ENCODE data around the gene NKG7.

NKG7 gene

GRCh38 chr19:51331193-51331592 is 41.3 kb downstream of the NKG7 start:
- H2AFZ ChIP-seq (ENCODE audit: low read depth, low read length), result no peak overlapping the region
- H3K4me1 ChIP-seq (ENCODE audit: low read length), result no peaks in the 10 kb centered on the region

GRCh38 chr19:51330366-51330765 is 42.1 kb downstream of the NKG7 start:
- Histone ChIP-seq H3K79me2 (ENCODE audit: low read length) (no peaks in the 10 kb centered on the region), H4K20me1 (ENCODE audit: insufficient read depth, low read length) (no peaks in the 10 kb centered on the region), H3K4me3 (ENCODE audit: low read length) (no peak overlapping the region), H3K4me1 (ENCODE audit: low read length) (no peaks in the 10 kb centered on the region), H3K4me2 (ENCODE audit: low read length) (no peak overlapping the region), H3K9me3 (ENCODE audit: insufficient read depth, low read length) (no peaks in the 10 kb centered on the region), H3K36me3 (replicated peaks; ENCODE audit: low read depth, low read length) (no peaks in the 10 kb centered on the region), H3K27ac (ENCODE audit: low read length) (no peak overlapping the region), H3K27me3 (ENCODE audit: low read depth, low read length) (no peaks in the 10 kb centered on the region), H3K9ac (ENCODE audit: low read length) (no peak overlapping the region), H2AFZ (ENCODE audit: low read depth, low read length) (no peak overlapping the region)
- TF ChIP-seq, protein P1, sequence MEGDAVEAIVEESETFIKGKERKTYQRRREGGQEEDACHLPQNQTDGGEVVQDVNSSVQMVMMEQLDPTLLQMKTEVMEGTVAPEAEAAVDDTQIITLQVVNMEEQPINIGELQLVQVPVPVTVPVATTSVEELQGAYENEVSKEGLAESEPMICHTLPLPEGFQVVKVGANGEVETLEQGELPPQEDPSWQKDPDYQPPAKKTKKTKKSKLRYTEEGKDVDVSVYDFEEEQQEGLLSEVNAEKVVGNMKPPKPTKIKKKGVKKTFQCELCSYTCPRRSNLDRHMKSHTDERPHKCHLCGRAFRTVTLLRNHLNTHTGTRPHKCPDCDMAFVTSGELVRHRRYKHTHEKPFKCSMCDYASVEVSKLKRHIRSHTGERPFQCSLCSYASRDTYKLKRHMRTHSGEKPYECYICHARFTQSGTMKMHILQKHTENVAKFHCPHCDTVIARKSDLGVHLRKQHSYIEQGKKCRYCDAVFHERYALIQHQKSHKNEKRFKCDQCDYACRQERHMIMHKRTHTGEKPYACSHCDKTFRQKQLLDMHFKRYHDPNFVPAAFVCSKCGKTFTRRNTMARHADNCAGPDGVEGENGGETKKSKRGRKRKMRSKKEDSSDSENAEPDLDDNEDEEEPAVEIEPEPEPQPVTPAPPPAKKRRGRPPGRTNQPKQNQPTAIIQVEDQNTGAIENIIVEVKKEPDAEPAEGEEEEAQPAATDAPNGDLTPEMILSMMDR (IDR thresholded peaks at IDR 0.05; ENCODE audit: low read depth, low read length), result no peak
- TF ChIP-seq EZH2phosphoT487 (IDR thresholded peaks at IDR 0.05; ENCODE audit: low read depth), result no peak

More at GRCh38 chr19:51331193-51331592, 41.3 kb downstream of the NKG7 start:
- Histone ChIP-seq H3K27ac (ENCODE audit: low read length) (no peak overlapping the region), H3K36me3 (replicated peaks; ENCODE audit: low read depth, low read length) (no peaks in the 10 kb centered on the region), H3K79me2 (ENCODE audit: low read length) (no peaks in the 10 kb centered on the region), H4K20me1 (ENCODE audit: insufficient read depth, low read length) (no peaks in the 10 kb centered on the region), H3K4me3 (ENCODE audit: low read length) (no peak overlapping the region), H3K27me3 (ENCODE audit: low read depth, low read length) (no peaks in the 10 kb centered on the region), H3K9ac (ENCODE audit: low read length) (no peak overlapping the region), H3K4me2 (ENCODE audit: low read length) (no peak overlapping the region), H3K9me3 (ENCODE audit: insufficient read depth, low read length) (no peaks in the 10 kb centered on the region)
- TF ChIP-seq EZH2phosphoT487 (IDR thresholded peaks at IDR 0.05; ENCODE audit: low read depth), result no peak
- TF ChIP-seq, protein P1 (IDR thresholded peaks at IDR 0.05; ENCODE audit: low read depth, low read length), result no peak

DNA sequence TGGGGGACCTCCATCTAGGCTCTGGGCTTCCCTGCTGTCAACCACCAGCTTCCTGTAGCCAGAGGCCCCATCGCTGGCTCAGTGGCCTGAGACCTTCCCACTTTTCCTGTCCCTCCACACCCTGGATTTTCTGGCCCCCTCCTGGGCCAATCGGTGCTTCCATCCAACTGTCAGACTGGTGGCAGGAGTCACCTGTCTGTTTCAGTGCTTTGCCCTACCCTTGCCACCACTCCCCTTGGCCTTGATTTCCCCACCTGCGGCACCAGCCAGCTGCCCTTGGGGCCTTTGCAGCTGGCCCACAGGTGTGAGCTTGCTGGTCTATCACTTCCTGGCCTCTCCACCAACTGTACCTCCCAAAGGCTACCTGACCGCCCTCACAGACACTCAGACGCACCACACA is 43.0 kb downstream of the NKG7 start:
- no peak overlapping the region for H3K4me2 ChIP-seq (ENCODE audit: low read length)
- TF ChIP-seq, protein P1 (IDR thresholded peaks at IDR 0.05; ENCODE audit: low read depth, low read length), result no peak
- TF ChIP-seq EZH2phosphoT487 (IDR thresholded peaks at IDR 0.05; ENCODE audit: low read depth), result no peak
- H3K9ac ChIP-seq (ENCODE audit: low read length), result no peak overlapping the region
- H3K4me1 ChIP-seq (ENCODE audit: low read length), result no peaks in the 10 kb centered on the region
- H3K4me3 ChIP-seq (ENCODE audit: low read length), result no peak overlapping the region
- no peaks in the 10 kb centered on the region for H3K36me3 ChIP-seq (replicated peaks; ENCODE audit: low read depth, low read length)
- H3K27ac ChIP-seq (ENCODE audit: low read length), result no peak overlapping the region
- H4K20me1 ChIP-seq (ENCODE audit: insufficient read depth, low read length), result no peaks in the 10 kb centered on the region
- no peaks in the 10 kb centered on the region for H3K27me3 ChIP-seq (ENCODE audit: low read depth, low read length)
- no peaks in the 10 kb centered on the region for H3K79me2 ChIP-seq (ENCODE audit: low read length)
- H2AFZ ChIP-seq (ENCODE audit: low read depth, low read length), result no peak overlapping the region
- no peaks in the 10 kb centered on the region for H3K9me3 ChIP-seq (ENCODE audit: insufficient read depth, low read length)

DNA sequence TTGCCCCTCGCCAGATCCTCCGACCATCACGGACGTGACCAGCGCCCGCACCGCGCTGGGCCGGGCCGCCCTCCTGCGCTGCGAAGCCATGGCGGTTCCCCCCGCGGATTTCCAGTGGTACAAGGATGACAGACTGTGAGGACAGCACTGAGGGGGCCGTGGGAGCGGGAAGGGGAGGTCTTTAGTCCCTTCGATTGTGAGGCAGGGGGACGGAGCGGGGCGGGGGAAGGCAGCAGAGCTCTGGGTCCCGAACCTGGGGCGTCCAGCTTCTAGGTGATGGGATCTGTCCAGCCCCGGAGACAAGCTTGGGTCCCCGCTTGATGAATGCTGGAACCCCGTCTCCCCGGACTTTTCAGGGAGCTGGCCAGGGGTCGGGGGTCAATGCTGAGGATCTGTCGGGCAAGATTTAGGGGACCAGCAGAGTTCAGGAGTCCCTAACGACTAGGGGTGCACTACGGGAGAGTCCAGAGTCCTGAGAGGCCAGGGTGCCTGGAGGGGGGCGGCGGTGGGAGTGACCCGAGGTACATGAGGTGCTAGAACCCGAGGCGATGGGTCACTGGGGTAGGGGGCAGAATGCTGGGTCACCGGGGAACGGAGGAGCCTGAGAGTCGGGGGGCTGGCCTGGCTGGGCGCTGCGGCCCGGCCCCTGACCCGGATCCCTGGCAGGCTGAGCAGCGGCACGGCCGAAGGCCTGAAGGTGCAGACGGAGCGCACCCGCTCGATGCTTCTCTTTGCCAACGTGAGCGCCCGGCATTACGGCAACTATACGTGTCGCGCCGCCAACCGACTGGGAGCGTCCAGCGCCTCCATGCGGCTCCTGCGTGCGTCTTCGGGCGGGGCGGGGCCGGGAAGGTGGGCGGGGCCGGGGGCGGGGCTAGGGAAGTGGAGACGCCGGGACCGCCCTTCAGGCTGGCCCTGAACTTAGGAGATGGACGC is 45.1 kb downstream of the NKG7 start:
- no peaks in the 10 kb centered on the region for H3K79me2 ChIP-seq (ENCODE audit: low read length)
- H4K20me1 ChIP-seq (ENCODE audit: insufficient read depth, low read length), result no peaks in the 10 kb centered on the region
- no peaks in the 10 kb centered on the region for H3K36me3 ChIP-seq (replicated peaks; ENCODE audit: low read depth, low read length)
- H3K9me3 ChIP-seq (ENCODE audit: insufficient read depth, low read length), result no peaks in the 10 kb centered on the region
- TF ChIP-seq, protein P1 (IDR thresholded peaks at IDR 0.05; ENCODE audit: low read depth, low read length), result no peak
- no peak for TF ChIP-seq EZH2phosphoT487 (IDR thresholded peaks at IDR 0.05; ENCODE audit: low read depth)
- no peak overlapping the region for H3K27ac ChIP-seq (ENCODE audit: low read length)
- no peak overlapping the region for H3K4me3 ChIP-seq (ENCODE audit: low read length)
- 0 out of 2 replicates have a peak, but pooled peaks cover 5% of the 10 kb centered on the region for H3K27me3 ChIP-seq (ENCODE audit: low read depth, low read length)
- H3K9ac ChIP-seq (ENCODE audit: low read length), result no peak overlapping the region
- no peak overlapping the region for H3K4me2 ChIP-seq (ENCODE audit: low read length)
- no peaks in the 10 kb centered on the region for H3K4me1 ChIP-seq (ENCODE audit: low read length)
- no peak overlapping the region for H2AFZ ChIP-seq (ENCODE audit: low read depth, low read length)
